IMR-90 (cell line): ENCODE results near the gene LCE1B. TPM values are rescaled to one million over a fixed set of nuclear protein-coding genes. Genes with fewer than 3 reads are reported as not detected.

Experiments used
- ATAC-seq: fragments of 200-7000 bp; cut with Tn5 transposase; 2 replicates; pipeline ENCODE4 v1.9.1; 2020; ENCODE audit warnings: low read depth, mild to moderate bottlenecking, moderate library complexity
- BruUV-seq: library from RNA; stranded (reverse); fragments of 400-500 nt; replicated peaks from 2 replicates; lab custom pipeline; 2021; lab: Mats Ljungman, UMichigan
- CTCF ChIA-PET: fragments of 300-600 bp; formaldehyde crosslinking; extraction: SDS; loops from one replicate; lab custom pipeline; 2021; ENCODE audit warnings: antibody characterized with exemption; lab: Yijun Ruan, JAX
- POLR2A ChIA-PET: fragments of 300-600 bp; sonication (Branson Sonifier 250); formaldehyde crosslinking; loops from one replicate; lab custom pipeline; 2022; ENCODE audit warnings: antibody characterized with exemption; ENCODE audit not compliant: unreplicated experiment; lab: Charles Lee
- DNase-seq: peaks from one replicate; pipeline ENCODE4 v3.0.0; 2013
- H2AFZ ChIP-seq: replicated peaks from 2 replicates; pipeline ENCODE3; 2013; ENCODE audit warnings: low read length, mild to moderate bottlenecking; ENCODE audit not compliant: poor library complexity
- H2AK5ac ChIP-seq: 2 replicates; pipeline ENCODE4 v1.6.1; 2013; ENCODE audit warnings: low read depth, low read length, inconsistent platforms
- H2AK9ac ChIP-seq: replicated peaks from 2 replicates; pipeline ENCODE3; 2013; ENCODE audit warnings: mild to moderate bottlenecking, low read depth, low read length, moderate library complexity; ENCODE audit not compliant: poor library complexity
- H2BK120ac ChIP-seq: 2 replicates; pipeline ENCODE4 v1.6.1; 2013; ENCODE audit warnings: low read depth, low read length, inconsistent platforms
- H2BK15ac ChIP-seq: 3 replicates; pipeline ENCODE4 v1.6.1; 2013; ENCODE audit warnings: low read depth, low read length, inconsistent platforms
- H2BK20ac ChIP-seq: 2 replicates; pipeline ENCODE4 v1.6.1; 2013; ENCODE audit warnings: low read depth, mild to moderate bottlenecking, inconsistent platforms, low read length, moderate library complexity
- H2BK5ac ChIP-seq: 2 replicates; pipeline ENCODE4 v1.6.1; 2013; ENCODE audit warnings: mild to moderate bottlenecking, low read depth, low read length, inconsistent platforms; ENCODE audit not compliant: poor library complexity, severe bottlenecking
- H3K14ac ChIP-seq: replicated peaks from 2 replicates; pipeline ENCODE4 v1.6.1; 2013; ENCODE audit warnings: low read depth, low read length, inconsistent platforms
- H3K18ac ChIP-seq: 2 replicates; pipeline ENCODE4 v1.6.1; 2013; ENCODE audit warnings: low read depth, low read length, control low read depth
- H3K23ac ChIP-seq: 2 replicates; pipeline ENCODE4 v1.6.1; 2013; ENCODE audit warnings: low read depth, low read length, inconsistent platforms
- H3K27ac ChIP-seq: 2 replicates; pipeline ENCODE4 v1.5.1; 2013; ENCODE audit warnings: mild to moderate bottlenecking, control low read depth, low read length; ENCODE audit not compliant: insufficient read depth
- H3K27me3 ChIP-seq: 2 replicates; pipeline ENCODE4 v1.6.1; 2013; ENCODE audit warnings: low read length; ENCODE audit not compliant: control insufficient read depth, insufficient read depth
- H3K36me3 ChIP-seq: 2 replicates; pipeline ENCODE4 v1.6.1; 2013; ENCODE audit warnings: low read length, mixed read lengths; ENCODE audit not compliant: control insufficient read depth, insufficient read depth
- H3K4ac ChIP-seq: 2 replicates; pipeline ENCODE4 v1.6.1; 2013; ENCODE audit warnings: low read depth, low read length, inconsistent platforms
- H3K4me1 ChIP-seq: 2 replicates; pipeline ENCODE4 v1.6.1; 2013; ENCODE audit warnings: low read length, mixed read lengths; ENCODE audit not compliant: control insufficient read depth, insufficient read depth
- H3K4me2 ChIP-seq: 2 replicates; pipeline ENCODE4 v1.6.1; 2013; ENCODE audit warnings: low read depth, mild to moderate bottlenecking, control low read depth, low read length, moderate library complexity
- H3K4me3 ChIP-seq: 2 replicates; pipeline ENCODE4 v1.5.1; 2013; ENCODE audit warnings: low read depth, mild to moderate bottlenecking, control low read depth, low read length, moderate library complexity; ENCODE audit not compliant: insufficient read depth
- H3K56ac ChIP-seq: 2 replicates; pipeline ENCODE4 v1.6.1; 2013; ENCODE audit warnings: low read length, inconsistent platforms; ENCODE audit not compliant: insufficient read depth; ENCODE audit errors: extremely low read depth
- H3K79me1 ChIP-seq, 2 experiments: 2 replicates each; pipeline ENCODE4 v1.6.1; 2013; ENCODE audit warnings: low read length in 2 of 2, inconsistent platforms in 1 of 2, low read depth in 1 of 2
- H3K9ac ChIP-seq: 2 replicates; pipeline ENCODE4 v1.6.1; 2013; ENCODE audit warnings: low read depth, low read length, control low read depth
- H3K9me1 ChIP-seq: 2 replicates; pipeline ENCODE4 v1.6.1; 2013; ENCODE audit warnings: low read length, inconsistent platforms; ENCODE audit not compliant: insufficient read depth
- H3K9me3 ChIP-seq: 2 replicates; pipeline ENCODE4 v1.6.1; 2013; ENCODE audit warnings: low read length; ENCODE audit not compliant: control insufficient read depth, insufficient read depth
- H4K20me1 ChIP-seq: 2 replicates; pipeline ENCODE4 v1.6.1; 2013; ENCODE audit warnings: low read length, inconsistent platforms; ENCODE audit not compliant: insufficient read depth
- H4K5ac ChIP-seq: 2 replicates; pipeline ENCODE4 v1.6.1; 2013; ENCODE audit warnings: mild to moderate bottlenecking, low read depth, low read length, control low read depth
- H4K8ac ChIP-seq, 2 experiments: 2 replicates each; pipeline ENCODE4 v1.6.1; 2013; ENCODE audit warnings: low read depth in 2 of 2, low read length in 2 of 2, control low read depth in 1 of 2, inconsistent platforms in 1 of 2
- H4K91ac ChIP-seq: 2 replicates; pipeline ENCODE4 v1.6.1; 2013; ENCODE audit warnings: low read depth, low read length, inconsistent platforms; ENCODE audit not compliant: insufficient read depth
- FOS ChIP-seq: fragments of 150-350 bp; IDR thresholded peaks from 2 replicates; pipeline ENCODE4 v1.6.1; 2016; ENCODE audit warnings: low read depth, low read length
- MAFK ChIP-seq: IDR thresholded peaks from 2 replicates; pipeline ENCODE4 v1.6.1; 2012; ENCODE audit warnings: low read depth, low read length, improper control_type of control experiment
- MXI1 ChIP-seq: IDR thresholded peaks from 2 replicates; pipeline ENCODE4 v1.6.1; 2012; ENCODE audit warnings: low read depth, mild to moderate bottlenecking, low read length, moderate library complexity, borderline replicate concordance
- POLR2A ChIP-seq: IDR thresholded peaks from 2 replicates; pipeline ENCODE4 v1.6.1; 2012; ENCODE audit warnings: mild to moderate bottlenecking, low read depth, low read length
- RFX5 ChIP-seq: IDR thresholded peaks from 2 replicates; pipeline ENCODE4 v1.8.0; 2012; ENCODE audit warnings: low read depth, mild to moderate bottlenecking, low read length, moderate library complexity
- WGBS, 2 experiments: methylation state at CpG; one replicate each; pipeline versions ENCODE4 v1.1.5 to v1.1.7; 2013; ENCODE audit warnings: missing lambda C conversion rate in 2 of 2; ENCODE audit not compliant: insufficient read length in 1 of 2; ENCODE audit errors: extremely low coverage in 2 of 2; 5-methylcytosine and 5-hydroxymethylcytosine counted together
- dilution Hi-C: fragments of 300-500 bp; cut with HindIII; formaldehyde crosslinking; loops from one replicate; pipeline ENCODE4 v1.14.3; 2018; ENCODE audit warnings: low sequenced_read_pairs; ENCODE audit not compliant: unreplicated experiment
- in situ Hi-C: fragments of 300-500 bp; cut with MboI; formaldehyde crosslinking; loops from 3 replicates; pipeline ENCODE4 v1.14.3; 2019; ENCODE audit warnings: low sequenced_read_pairs, inconsistent platforms, mixed read lengths
- intact Hi-C: fragments of 100-400 bp; cut with micrococcal nuclease; formaldehyde crosslinking; loops from 2 replicates; pipeline ENCODE4 v1.10.0; 2022
- polyA plus RNA-seq, 3 experiments: library from polyadenylated mRNA; depleted of rRNA; stranded (reverse); fragments of >200 nt; gene quantifications; 2 replicates each; pipeline ENCODE4 v1.2.3, GENCODE V29; 2012; ENCODE audit warnings: low replicate concordance in 1 of 3
- total RNA-seq: library from RNA; depleted of rRNA; stranded (reverse); fragments of >200 nt; gene quantifications from 2 replicates; pipeline ENCODE4 v1.2.3, GENCODE V29; 2012

The LCE1B gene
- total and polyA plus RNA-seq, 2 of the 4 experiments (the other 2 are of a cell fraction) = not detected

GRCh38 chr1:152860129-152860528 is 48.4 kb downstream of the LCE1B start:
- ATAC-seq (no peak), DNase-seq (no peak)
- Histone ChIP-seq H3K9me1 (no peaks in the 10 kb centered on the region), H3K4me1 (no peaks in the 10 kb centered on the region), H3K79me1 (no peaks in the 10 kb centered on the region), H3K9ac (no peak overlapping the region), H3K56ac (no peak overlapping the region), H2AK5ac (no peak overlapping the region), H2BK5ac (no peak overlapping the region), H3K4me3 (no peak overlapping the region), H3K36me3 (no peaks in the 10 kb centered on the region), H2AK9ac (no peak overlapping the region), H4K91ac (no peak overlapping the region), H3K23ac (no peak overlapping the region), H4K20me1 (no peaks in the 10 kb centered on the region), H3K4ac (no peak overlapping the region), H2BK20ac (no peak overlapping the region), H2BK15ac (no peak overlapping the region), H3K4me2 (no peak overlapping the region), H3K27me3 (no peaks in the 10 kb centered on the region), H2BK120ac (no peak overlapping the region), H3K9me3 (no peaks in the 10 kb centered on the region), H4K5ac (no peak overlapping the region), H3K14ac (no peak overlapping the region), H4K8ac (no peak overlapping the region), H3K27ac (no peak overlapping the region), H3K18ac (no peak overlapping the region), H2AFZ (no peak overlapping the region)
- in situ Hi-C loops = no loop called here
- TF ChIP-seq RFX5 (no peak), POLR2A (no peak), FOS (no peak), MAFK (no peak), MXI1 (no peak)
- no TSS peak for BruUV-seq
- intact Hi-C loops = no loop called here
- WGBS, 2 experiments = 17% methylated on average over 2 of the region's 3 CpGs; no CpG with 5 or more reads in 1 of the 2 experiments
- CTCF ChIA-PET = no interaction called here
- dilution Hi-C loops = no loop called here
- POLR2A ChIA-PET = no interaction called here
